ENCODE measurements around the gene COL4A6.

- TF ChIP-seq REST (IDR thresholded peaks at IDR 0.05; ENCODE audit: low read depth) (no peak), CTCF (IDR thresholded peaks at IDR 0.05 in 2 of 3, conservative IDR thresholded peaks at IDR 0.05 in 1 of 3; ENCODE audit: borderline replicate concordance in 1 of 3, insufficient read depth in 1 of 3, low read depth in 2 of 3, low read length in 2 of 3) (0 out of 6 replicates have a peak, but pooled peaks of 2 of the 3 experiments have one; percentile 13 to 18), SRF (IDR thresholded peaks at IDR 0.05; ENCODE audit: low read depth) (no peak), CEBPB (IDR thresholded peaks at IDR 0.05; ENCODE audit: low read depth) (no peak), JUND (IDR thresholded peaks at IDR 0.05) (no peak), EZH2 (IDR thresholded peaks at IDR 0.05) (no peak), ATF3 (IDR thresholded peaks at IDR 0.05) (no peak), ZFX (IDR thresholded peaks at IDR 0.05) (no peak), POLR2A (IDR thresholded peaks at IDR 0.05; ENCODE audit: borderline replicate concordance, extremely low read depth, insufficient read depth, insufficient read length) (no peak), EZH2phosphoT487 (IDR thresholded peaks at IDR 0.05; ENCODE audit: borderline replicate concordance) (no peak)
These were observed 140.9 kb downstream of the COL4A6 start for GRCh38 chrX:108297290-108297689.
